IPS DF 6.9 (cell line): ENCODE measurements around the gene ZNF143.

Experiments
- DNase-seq: peaks from one replicate; pipeline ENCODE4 v3.0.0-alpha.2; 2013; ENCODE audit warnings: low read depth, low spot score
- H3K27ac ChIP-seq: one replicate; pipeline ENCODE4 v1.5.1; 2013; ENCODE audit warnings: low read length, control low read depth
- H3K27me3 ChIP-seq: 2 replicates; pipeline ENCODE4 v1.6.1; 2013; ENCODE audit warnings: mild to moderate bottlenecking, low read length; ENCODE audit not compliant: control insufficient read depth, insufficient read depth
- H3K36me3 ChIP-seq: 2 replicates; pipeline ENCODE4 v1.6.1; 2013; ENCODE audit warnings: low read length; ENCODE audit not compliant: control insufficient read depth, insufficient read depth
- H3K4me1 ChIP-seq: 2 replicates; pipeline ENCODE4 v1.6.1; 2013; ENCODE audit warnings: low read length; ENCODE audit not compliant: control insufficient read depth, insufficient read depth
- H3K4me3 ChIP-seq: 2 replicates; pipeline ENCODE4 v1.5.1; 2013; ENCODE audit warnings: mild to moderate bottlenecking, low read length
- H3K9me3 ChIP-seq: 2 replicates; pipeline ENCODE4 v1.6.1; 2013; ENCODE audit warnings: low read length, inconsistent platforms; ENCODE audit not compliant: control insufficient read depth, insufficient read depth
- WGBS: extraction: QIAGEN DNeasy Blood & Tissue Kit; methylation state at CpG from one replicate; pipeline ENCODE4 v1.1.7; 2013; ENCODE audit warnings: mixed read lengths, missing lambda C conversion rate; ENCODE audit not compliant: insufficient read length, insufficient coverage; 5-methylcytosine and 5-hydroxymethylcytosine counted together

The ZNF143 gene

DNA sequence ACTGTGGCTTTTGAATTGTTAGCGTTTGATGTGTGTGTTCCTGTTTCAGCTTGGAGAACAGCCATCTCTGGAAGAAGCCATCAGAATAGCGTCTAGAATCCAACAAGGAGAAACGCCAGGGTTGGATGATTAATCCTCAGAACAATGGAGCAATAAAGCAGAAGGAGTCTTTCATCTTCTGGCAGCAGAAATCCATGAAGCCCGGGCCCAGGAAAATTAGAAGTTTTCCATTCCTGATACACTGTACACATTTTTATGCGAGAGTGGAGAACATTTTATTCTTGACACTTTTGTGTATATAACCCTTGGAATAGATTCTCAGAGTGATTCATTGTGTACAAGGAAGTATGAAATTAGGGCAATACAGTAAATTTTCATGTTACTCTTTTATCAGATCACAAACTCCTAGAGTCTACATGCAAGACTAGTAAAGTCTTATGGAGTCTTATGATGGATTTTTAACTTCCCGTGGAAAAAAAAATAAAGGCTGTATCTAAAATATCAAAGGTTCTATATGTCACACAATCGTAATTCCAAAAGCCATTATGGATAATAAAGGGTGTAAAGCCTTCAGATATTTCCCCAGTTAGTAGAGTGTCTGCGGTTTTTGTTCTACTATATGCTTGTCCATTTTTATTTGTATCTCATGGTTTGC lies 66.8 kb downstream of the ZNF143 start:
- Histone ChIP-seq H3K9me3 (no peaks in the 10 kb centered on the region), H3K27ac (no peak overlapping the region), H3K4me3 (no peak overlapping the region)

DNA sequence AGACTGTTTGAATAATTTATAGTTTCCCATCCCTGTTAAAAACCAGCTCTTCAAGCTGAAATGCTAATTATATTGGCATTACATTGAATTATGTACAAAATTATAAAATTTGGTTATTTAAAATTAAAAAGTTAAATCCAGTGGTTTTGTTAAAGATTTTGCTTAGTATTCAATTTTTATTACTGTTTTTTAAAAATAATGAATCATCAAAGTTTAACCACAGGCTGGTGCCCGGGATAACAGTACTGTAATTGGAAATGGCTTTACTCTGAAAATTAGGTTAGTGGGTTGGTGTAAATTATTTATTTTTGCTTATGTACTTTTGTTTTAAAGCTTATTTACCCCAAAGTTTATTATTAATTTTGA lies 67.3 kb downstream of the ZNF143 start:
- Histone ChIP-seq H3K36me3 (no peaks in the 10 kb centered on the region; the same call in 1 of the 2 replicates), H3K27me3 (no peaks in the 10 kb centered on the region)

More for the DNA sequence above, 66.8 kb downstream of the ZNF143 start:
- DNase-seq: no peak
- WGBS: no CpG with 5 or more reads among the region's 8 CpGs
- Histone ChIP-seq H3K36me3 (no peaks in the 10 kb centered on the region; the same call in 1 of the 2 replicates), H3K27me3 (no peaks in the 10 kb centered on the region), H3K4me1 (peaks cover 2% of the 10 kb centered on the region)

DNA sequence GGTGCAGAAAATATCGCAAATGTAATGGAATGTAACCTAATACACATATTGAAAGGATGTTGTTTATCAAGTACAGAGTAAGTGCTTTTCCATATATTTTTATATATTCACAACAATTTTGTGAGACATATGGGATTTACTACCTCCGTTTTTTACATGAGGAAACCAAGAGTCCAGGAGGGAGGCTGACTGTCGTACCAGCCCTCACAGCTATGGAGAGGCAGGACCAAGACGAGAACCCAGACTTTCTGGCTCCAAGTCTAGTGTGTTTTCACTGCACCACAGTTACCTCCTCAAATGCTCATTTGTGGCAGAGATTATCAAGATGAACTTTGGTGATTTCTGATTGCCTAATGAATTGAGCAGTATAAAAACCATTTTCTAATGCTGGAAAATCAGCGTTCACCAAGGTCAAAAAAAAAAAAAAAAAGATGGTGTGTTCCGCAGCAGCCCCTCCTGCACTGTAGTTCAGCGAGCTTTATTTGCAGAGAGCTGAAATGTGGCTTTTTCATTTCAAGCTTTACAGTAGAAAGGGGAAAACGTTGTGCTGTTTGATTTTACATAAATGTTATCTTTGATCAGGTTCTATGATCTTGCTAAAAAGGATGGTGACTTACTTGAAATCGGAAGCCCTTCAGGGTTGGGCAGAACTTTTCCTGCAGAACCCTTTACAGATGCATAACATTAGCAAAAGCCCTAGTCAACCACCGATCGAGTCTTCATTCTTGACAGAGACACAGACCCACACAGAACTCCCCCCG lies 67.9 kb downstream of the ZNF143 start:
- no CpG with 5 or more reads among the region's 12 CpGs for WGBS
- Histone ChIP-seq H3K9me3 (no peaks in the 10 kb centered on the region), H3K27ac (no peak overlapping the region), H3K4me3 (no peak overlapping the region), H3K36me3 (no peaks in the 10 kb centered on the region; the same call in 1 of the 2 replicates), H3K27me3 (no peaks in the 10 kb centered on the region), H3K4me1 (peaks cover 2% of the 10 kb centered on the region)
- no peak for DNase-seq

More for the DNA sequence above, 67.3 kb downstream of the ZNF143 start:
- H3K4me1 ChIP-seq: peaks cover 2% of the 10 kb centered on the region
- no peak overlapping the region for H3K4me3 ChIP-seq
- DNase-seq: no peak
- H3K9me3 ChIP-seq: no peaks in the 10 kb centered on the region
- WGBS: no CpG with 5 or more reads among the region's 1 CpG
- H3K27ac ChIP-seq: no peak overlapping the region

DNA sequence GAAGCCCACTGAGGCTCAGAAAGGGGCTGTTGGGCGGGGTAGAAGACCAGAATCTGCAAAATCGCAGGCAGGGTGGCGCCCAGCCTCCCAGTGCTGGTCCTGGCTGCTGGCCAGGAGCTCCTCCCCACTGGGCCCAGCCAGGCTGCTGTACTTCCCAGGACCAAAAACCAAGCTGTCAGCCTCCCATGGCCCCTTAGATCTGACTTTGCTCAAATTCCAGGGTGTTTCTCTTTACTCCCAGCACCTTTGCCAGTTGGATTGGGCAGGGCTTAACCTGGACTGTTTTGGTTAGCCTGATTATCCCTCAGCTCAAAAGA lies 68.5 kb downstream of the ZNF143 start:
- Histone ChIP-seq H3K27me3 (no peaks in the 10 kb centered on the region), H3K27ac (no peak overlapping the region), H3K36me3 (no peaks in the 10 kb centered on the region; the same call in 1 of the 2 replicates), H3K4me3 (no peak overlapping the region), H3K9me3 (no peaks in the 10 kb centered on the region), H3K4me1 (peaks cover 2% of the 10 kb centered on the region)
- no CpG with 5 or more reads among the region's 3 CpGs for WGBS
- no peak for DNase-seq

DNA sequence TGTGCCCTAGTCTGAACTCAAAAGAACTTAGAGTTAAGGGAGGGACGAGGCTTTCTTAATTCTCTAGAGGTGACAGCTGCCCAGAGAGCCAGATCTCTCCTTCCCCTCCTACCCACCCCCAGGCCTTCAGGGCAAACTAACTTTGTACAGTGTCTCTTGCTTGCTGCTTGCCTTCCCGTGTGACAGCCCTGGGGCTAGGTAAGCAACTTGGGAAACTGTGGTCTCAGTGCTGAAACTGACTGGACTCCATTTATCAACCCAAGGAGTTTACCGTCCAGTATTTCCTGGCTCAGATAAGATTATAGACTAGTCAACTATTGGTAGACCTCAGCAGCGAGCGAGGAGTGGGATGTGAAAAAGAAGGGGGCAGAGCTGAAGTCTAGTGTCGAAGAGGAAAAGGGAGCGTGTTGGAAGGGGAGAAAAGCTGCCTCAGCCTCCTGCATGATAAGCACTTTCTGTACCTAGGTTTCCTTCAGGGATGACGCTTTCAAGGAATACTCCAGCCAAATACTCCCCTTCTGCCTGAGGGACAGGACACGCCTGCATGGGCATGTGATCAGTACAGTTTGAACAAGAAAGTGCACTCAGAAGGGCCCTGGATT lies 69.3 kb downstream of the ZNF143 start:
- no peaks in the 10 kb centered on the region; the same call in 1 of the 2 replicates for H3K36me3 ChIP-seq
- H3K9me3 ChIP-seq: no peaks in the 10 kb centered on the region
- WGBS: no CpG with 5 or more reads among the region's 9 CpGs
- no peaks in the 10 kb centered on the region for H3K27me3 ChIP-seq
- H3K4me3 ChIP-seq: no peak overlapping the region
- no peak overlapping the region for H3K27ac ChIP-seq
- H3K4me1 ChIP-seq: peaks cover 2% of the 10 kb centered on the region
- no peak for DNase-seq

DNA sequence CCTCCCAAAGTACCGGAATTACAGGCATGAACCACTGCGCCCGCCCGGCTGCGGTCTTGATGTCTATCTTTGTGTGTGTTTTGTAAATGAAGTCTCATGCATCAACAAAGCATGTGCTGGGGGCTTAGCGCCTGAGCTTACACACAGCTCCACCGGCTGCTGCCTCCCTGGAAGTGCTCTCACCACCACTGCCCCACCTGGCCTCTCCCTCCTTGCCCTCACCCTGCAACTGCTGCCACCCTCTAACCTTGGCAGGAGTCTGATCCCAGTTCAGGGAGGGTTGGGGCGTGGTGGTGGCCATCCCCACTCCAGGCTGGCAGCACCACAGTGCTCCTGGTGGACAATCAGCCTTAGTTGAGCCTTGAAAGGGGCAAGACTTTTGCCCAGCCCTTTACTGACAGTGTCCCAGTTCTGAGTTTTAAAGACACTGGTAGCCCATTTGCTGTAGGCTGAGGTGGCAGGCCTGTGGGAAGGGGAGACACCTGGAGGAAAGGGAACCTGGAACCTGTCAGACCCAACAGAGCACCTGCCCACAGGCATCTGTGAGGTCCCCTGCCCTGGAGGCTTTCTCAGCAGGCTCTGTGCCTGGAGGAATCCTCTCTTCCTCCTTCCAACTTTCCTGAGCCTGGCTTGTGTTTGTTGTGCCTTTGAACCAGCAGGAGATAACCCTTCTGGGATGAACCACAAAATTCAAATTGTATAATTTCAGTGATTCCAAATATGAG lies 70.3 kb downstream of the ZNF143 start:
- Histone ChIP-seq H3K4me3 (no peak overlapping the region), H3K4me1 (peaks cover 2% of the 10 kb centered on the region), H3K27ac (no peak overlapping the region), H3K27me3 (no peaks in the 10 kb centered on the region), H3K36me3 (no peaks in the 10 kb centered on the region; the same call in 1 of the 2 replicates), H3K9me3 (no peaks in the 10 kb centered on the region)
- no CpG with 5 or more reads among the region's 8 CpGs for WGBS
- no peak for DNase-seq

DNA sequence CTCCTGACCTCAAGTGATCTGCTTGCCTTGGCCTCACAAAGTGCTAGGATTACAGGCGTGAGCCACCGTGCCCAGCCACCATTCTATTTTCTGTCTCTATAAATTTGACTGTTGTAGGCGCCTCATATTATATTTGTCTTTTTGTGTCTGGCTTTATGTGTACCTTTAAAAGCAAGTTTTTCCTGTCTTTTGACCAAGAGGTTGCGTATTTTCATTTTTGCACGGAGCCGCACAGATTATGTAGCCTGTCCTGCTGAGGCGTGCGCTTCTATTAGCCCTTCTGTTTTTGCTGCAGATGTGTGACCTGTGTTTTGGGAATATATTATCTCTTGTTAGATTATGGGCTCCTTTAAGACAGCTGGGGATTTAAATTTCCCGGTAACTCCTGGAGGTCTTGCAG lies 72.2 kb downstream of the ZNF143 start:
- no peak for DNase-seq
- no peak overlapping the region for H3K27ac ChIP-seq
- H3K4me3 ChIP-seq: no peak overlapping the region
- WGBS: no CpG with 5 or more reads among the region's 9 CpGs
- H3K9me3 ChIP-seq: no peaks in the 10 kb centered on the region
- H3K36me3 ChIP-seq: no peaks in the 10 kb centered on the region
- no peaks in the 10 kb centered on the region for H3K27me3 ChIP-seq
- peaks cover 2% of the 10 kb centered on the region for H3K4me1 ChIP-seq

DNA sequence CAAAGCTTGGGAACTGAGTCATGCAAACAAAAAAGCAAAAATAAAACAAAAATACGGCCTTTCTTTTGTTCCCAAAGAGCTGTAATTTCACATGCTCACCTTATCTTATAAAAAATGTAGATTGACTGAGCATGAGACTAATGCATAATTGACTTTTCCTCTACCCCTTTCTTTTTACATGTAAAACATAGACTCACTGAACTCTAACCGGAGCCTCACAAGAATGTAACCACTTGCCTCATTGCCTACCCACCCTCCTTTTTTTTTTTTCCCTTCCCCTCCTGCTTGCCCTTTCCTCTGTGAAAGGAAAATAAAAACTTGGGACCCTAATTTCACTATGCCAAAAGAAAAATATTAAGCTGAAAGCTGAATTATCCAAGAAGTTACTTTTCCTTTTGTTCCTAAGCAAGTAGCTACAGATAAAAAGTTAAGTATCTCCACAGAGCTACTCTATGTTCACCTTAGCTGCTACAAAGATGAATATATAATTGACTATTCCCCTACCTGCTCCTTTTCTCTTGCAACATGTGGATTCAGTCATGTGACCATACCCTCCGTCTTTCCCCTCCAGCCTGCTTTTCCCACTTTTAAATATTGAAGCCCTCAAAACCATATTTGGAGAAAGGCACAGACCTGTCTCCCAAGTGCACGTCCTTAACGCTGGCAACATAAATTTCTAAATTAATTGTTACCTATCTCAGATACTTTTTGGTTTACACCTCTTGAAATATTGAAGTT lies 73.1 kb downstream of the ZNF143 start:
- no peak for DNase-seq
- WGBS: no CpG with 5 or more reads among the region's 5 CpGs

DNA sequence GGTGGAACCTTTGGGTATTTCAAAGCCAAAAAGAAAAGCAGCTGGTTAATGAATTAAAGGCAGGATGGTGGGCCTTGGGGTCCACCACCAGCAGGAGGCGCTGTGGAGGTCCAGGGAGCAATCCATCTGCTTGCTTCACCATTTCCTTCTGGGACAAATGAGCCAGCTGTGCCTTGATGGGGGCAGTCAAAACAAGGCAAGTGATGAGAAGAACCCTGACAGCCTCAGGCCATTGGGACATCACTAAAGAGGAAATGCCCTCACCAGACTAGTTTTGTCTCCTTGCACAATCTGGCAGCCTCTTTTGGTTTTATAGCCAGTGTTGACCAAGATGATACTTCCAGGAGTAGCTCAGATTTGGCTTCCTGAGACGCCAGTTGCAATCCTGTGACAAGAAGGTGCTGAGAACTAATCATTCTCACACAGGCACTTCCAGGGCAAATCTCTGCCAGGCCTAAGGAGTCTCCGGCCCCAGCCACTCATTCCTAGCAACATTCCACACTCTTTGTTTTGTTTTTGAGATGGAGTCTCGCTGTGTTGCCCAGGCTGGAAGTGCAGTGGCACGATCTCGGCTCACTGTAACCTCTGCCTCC lies 74.5 kb downstream of the ZNF143 start:
- Histone ChIP-seq H3K4me1 (no peaks in the 10 kb centered on the region), H3K36me3 (no peaks in the 10 kb centered on the region), H3K4me3 (no peak overlapping the region), H3K9me3 (no peaks in the 10 kb centered on the region), H3K27me3 (no peaks in the 10 kb centered on the region), H3K27ac (no peak overlapping the region)
- peak; percentile 71 for DNase-seq
- WGBS: no CpG with 5 or more reads among the region's 6 CpGs

More for the DNA sequence above, 73.1 kb downstream of the ZNF143 start:
- H3K27me3 ChIP-seq: no peaks in the 10 kb centered on the region
- no peaks in the 10 kb centered on the region for H3K36me3 ChIP-seq
- no peak overlapping the region for H3K27ac ChIP-seq
- H3K4me3 ChIP-seq: no peak overlapping the region
- peaks cover 2% of the 10 kb centered on the region for H3K4me1 ChIP-seq
- no peaks in the 10 kb centered on the region for H3K9me3 ChIP-seq
